ENCODE data around the gene APC2.

The APC2 gene

DNA sequence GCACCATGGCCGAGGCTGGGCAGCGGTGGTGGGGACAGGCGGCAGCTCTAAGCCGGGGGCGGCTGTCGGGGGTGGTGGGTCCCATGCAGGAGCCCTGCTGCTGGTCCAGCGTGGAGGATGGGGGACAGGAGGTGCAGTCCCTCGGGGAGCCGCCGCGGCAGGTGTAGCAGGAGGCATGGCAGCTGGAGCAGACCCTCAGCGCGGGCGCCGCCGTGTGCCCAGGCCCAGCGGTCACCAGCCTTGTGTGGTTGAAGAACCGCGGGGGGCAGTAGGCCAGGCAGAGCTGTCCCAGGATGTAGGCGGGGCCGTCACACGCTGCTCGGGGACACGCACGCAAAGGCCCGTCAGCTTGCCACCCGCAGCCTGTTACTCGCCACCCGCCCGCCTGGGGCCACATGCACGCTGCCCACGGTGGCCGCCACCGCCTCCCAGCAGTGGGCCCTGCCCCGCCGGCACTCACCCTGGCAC, 32.0 kb downstream of the APC2 start:
- TF ChIP-seq, protein P1, sequence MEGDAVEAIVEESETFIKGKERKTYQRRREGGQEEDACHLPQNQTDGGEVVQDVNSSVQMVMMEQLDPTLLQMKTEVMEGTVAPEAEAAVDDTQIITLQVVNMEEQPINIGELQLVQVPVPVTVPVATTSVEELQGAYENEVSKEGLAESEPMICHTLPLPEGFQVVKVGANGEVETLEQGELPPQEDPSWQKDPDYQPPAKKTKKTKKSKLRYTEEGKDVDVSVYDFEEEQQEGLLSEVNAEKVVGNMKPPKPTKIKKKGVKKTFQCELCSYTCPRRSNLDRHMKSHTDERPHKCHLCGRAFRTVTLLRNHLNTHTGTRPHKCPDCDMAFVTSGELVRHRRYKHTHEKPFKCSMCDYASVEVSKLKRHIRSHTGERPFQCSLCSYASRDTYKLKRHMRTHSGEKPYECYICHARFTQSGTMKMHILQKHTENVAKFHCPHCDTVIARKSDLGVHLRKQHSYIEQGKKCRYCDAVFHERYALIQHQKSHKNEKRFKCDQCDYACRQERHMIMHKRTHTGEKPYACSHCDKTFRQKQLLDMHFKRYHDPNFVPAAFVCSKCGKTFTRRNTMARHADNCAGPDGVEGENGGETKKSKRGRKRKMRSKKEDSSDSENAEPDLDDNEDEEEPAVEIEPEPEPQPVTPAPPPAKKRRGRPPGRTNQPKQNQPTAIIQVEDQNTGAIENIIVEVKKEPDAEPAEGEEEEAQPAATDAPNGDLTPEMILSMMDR (IDR thresholded peaks at IDR 0.05; ENCODE audit: borderline replicate concordance, insufficient read depth, low read depth, low read length) = no peak
- no peak overlapping the region for H3K4me3 ChIP-seq (ENCODE audit: low read depth, low read length)

DNA sequence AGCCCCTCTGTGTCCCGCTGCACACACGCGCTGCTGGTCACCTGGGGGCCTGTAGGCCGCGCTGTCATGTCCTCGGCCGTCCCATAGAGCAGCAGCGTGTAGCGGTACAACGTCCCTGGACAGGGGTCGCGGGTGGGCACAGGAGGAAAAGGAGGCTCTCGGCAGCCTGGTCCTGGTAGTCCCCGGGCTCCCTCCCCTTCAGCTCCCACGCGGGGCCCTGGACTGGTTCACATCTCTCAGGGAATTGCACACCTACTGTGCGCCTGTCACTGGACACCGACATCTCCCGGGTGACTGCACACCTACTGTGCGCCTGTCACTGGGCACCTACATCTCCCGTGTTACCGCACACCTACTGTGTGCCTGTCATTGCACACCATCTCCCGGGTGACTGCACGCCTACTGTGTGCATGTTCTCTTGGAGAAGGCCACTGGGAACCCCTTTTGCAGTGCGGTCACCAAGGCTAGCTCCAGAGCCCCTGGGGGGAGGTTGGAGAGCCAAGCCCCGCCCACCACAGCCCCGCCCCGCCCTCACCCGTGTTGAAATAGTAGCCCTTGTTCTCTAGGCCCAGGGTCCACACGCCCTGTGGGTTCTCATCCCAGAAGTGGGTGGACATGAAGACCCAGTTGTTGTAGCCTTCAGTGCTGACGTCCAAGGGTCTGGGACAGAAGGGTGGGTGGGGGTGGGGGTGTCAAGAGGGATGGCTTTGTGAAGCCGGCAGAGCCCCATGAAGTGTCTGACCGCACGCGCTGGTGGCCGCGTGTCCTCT, 32.6 kb downstream of the APC2 start:
- TF ChIP-seq, protein P1 (IDR thresholded peaks at IDR 0.05; ENCODE audit: borderline replicate concordance, insufficient read depth, low read depth, low read length) = no peak
- no peak overlapping the region for H3K4me3 ChIP-seq (ENCODE audit: low read depth, low read length)

DNA sequence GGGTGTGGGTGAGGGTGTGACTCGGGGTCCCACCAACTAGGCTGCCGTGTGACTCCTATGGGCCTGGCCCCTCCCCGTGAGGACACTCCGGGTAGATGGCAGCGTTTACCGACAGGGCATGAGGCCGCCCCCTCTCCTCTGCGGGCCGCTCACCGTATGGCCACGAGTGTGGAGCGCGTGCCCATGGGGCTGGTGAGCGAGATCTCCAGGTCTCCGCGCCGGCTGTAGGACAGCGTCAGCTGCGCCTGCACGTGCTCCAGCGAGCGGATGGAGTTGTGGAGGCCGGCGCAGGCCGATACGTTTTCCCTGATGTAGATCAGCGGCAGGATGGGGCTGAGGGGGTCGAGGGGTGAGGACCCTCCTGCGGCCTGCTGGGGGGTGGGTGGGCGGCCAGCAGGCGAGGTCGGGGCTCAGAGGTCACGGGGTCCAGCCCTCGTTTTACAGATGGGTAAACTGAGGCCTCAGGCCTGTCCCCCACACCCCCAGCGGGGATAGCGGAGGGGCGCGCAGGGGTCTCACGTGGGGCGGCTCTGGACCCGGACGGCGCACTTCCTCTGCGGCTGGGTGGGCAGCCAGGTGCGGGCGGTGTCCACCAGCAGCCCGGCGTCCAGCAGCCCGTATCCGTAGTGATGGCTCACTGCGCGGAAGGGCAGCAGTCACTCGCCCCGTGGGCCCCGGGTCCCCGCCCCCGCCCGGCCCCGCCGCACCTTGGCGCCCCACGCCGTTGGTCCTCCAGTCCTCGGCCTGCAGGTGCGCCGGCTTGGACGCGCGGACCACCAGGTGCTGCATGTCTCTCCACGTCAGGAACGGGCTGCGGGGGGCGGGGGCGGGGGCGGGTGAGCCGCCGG, 33.4 kb downstream of the APC2 start:
- H3K4me3 ChIP-seq (ENCODE audit: low read depth, low read length) = no peak overlapping the region
- TF ChIP-seq, protein P1 (IDR thresholded peaks at IDR 0.05; ENCODE audit: borderline replicate concordance, insufficient read depth, low read depth, low read length) = no peak

DNA sequence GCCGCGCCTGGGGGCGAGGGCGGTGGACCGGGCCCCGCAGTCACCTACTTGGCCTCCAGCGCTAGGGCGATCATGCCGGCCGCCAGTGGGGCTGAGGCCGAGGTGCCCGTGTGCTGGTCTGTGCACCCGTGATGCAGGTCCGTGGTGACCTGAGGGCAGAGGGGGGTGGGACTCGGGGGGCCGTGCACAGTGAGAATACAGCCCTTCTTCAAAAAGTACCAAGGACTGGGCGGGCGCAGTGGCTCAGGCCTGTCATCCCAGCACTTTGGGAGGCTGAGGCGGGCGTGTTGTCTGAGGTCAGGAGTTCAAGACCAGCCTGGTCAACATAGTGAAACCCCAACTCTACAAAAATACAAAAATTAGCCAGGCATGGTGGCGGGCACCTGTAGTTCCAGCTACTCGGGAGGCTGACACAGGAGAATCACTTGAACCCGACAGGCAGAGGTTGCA, 34.1 kb downstream of the APC2 start:
- TF ChIP-seq, protein P1 (IDR thresholded peaks at IDR 0.05; ENCODE audit: borderline replicate concordance, insufficient read depth, low read depth, low read length) = no peak
- no peak overlapping the region for H3K4me3 ChIP-seq (ENCODE audit: low read depth, low read length)

DNA sequence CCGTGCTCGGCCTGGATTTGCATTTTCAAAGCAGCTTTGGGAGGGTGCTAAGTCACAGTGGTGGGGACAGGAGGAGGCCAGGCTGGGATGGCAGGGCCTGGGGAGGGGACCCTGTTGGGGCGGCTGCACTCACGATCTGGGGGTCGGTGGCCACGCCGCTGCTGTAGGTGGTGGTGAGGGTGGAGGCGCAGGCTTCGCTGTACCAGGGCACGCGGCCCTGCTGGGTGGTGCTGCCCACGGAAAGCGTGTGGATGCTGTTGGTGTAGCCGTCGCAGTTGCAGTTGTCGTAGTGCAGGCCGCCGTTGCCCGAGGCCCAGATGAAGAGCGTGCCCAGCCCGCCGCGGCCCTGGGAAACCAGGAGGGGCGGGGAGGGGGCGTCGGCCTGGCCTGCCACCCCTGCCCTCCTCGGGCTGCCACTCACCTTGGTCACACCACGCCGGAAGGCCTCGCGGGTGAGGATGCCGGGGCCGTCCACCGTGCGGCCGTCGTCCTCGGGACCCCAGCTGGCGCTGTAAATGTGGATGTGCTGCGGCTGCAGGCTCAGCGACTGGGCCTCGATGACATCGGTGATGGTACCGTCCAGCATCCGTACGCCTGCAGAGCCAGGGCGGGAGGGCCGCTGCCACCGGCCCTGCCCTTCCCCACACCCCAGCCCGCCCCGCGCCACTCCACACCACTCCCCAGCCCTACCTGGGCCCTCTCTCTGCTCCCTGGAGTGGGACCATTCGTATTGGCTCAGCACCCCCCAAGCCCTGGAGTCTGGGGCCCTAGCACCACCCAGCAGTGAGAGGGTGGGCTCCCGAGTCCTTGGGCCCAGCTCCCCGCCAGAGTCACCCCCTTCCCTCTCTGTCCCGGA, 37.0 kb downstream of the APC2 start:
- H3K4me3 ChIP-seq (ENCODE audit: low read depth, low read length) = no peak overlapping the region
- TF ChIP-seq, protein P1 (IDR thresholded peaks at IDR 0.05; ENCODE audit: borderline replicate concordance, insufficient read depth, low read depth, low read length) = no peak

DNA sequence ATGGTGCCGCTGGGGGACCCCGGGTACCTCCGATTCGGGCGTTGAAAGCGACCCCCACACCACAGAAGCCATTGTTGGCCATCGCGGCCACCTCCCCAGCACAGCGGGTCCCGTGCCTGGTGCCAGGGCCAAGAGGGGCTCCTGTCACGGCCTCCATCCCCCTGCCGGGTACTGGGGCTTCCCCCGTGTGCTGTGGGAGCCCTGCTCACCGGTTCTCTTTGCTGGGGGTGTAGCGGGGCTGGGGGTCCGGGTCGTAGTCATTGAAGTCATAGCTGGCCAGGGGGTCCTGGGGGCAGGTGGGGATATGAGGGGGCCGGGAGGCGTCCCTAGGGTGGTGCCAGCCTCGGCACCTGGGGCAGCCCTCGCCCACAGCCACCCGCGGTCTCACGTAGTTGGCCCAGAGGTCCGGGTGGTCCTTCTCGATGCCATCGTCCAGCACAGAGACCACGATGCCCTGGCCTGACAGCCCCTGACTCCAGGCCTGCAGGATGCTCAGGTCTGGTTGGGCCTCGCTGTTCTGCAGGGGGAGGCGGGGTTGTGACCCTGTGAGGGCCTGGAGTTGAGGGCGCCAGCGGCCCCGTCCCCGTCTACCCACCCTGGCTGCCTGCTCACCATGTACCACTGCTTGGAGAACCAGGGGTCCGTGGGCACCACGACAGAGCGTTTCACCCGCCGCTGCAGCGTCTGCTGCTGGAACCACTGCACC, 37.8 kb downstream of the APC2 start:
- TF ChIP-seq, protein P1 (IDR thresholded peaks at IDR 0.05; ENCODE audit: borderline replicate concordance, insufficient read depth, low read depth, low read length) = no peak
- no peak overlapping the region for H3K4me3 ChIP-seq (ENCODE audit: low read depth, low read length)
